Bronchial epithelial cell (primary cell): Measurements from ENCODE around the gene WARS2. TPM values are rescaled to one million over a fixed set of nuclear protein-coding genes. Genes with fewer than 3 reads are reported as not detected.

ENCODE experiments used
- DNase-seq: peaks from one replicate; pipeline ENCODE4 v3.0.0-alpha.2; 2010; ENCODE audit warnings: low read depth
- FAIRE-seq: peaks from 2 replicates; lab custom pipeline; 2011; peaks lifted over from hg19 to GRCh38; lab: Jason Lieb, UNC
- H3K27me3 ChIP-seq: 2 replicates; pipeline ENCODE4 v1.5.1; 2011; ENCODE audit warnings: low read length; ENCODE audit not compliant: control insufficient read depth, insufficient read depth
- H3K36me3 ChIP-seq: 2 replicates; pipeline ENCODE4 v1.5.1; 2011; ENCODE audit warnings: low read length; ENCODE audit not compliant: control insufficient read depth, insufficient read depth
- H3K4me3 ChIP-seq: 2 replicates; pipeline ENCODE4 v1.5.1; 2011; ENCODE audit warnings: mild to moderate bottlenecking, low read depth, low read length, control low read depth
- total RNA-seq: library from RNA; depleted of rRNA; stranded (reverse); fragments of >200 nt; gene quantifications from 2 replicates; pipeline ENCODE4 v1.2.1, GENCODE V29; 2014
- TF ChIP-seq, protein P1 (sequence below): IDR thresholded peaks from 2 replicates; pipeline ENCODE4 v1.5.1; 2011; ENCODE audit warnings: mild to moderate bottlenecking, moderate library complexity, low read length, control low read depth, inconsistent platforms; ENCODE audit not compliant: insufficient read depth, severe bottlenecking

The WARS2 gene
- total RNA-seq, 1 donor from 2014 or later = 15.3 TPM

- no peaks in the 10 kb centered on the region for H3K36me3 ChIP-seq
- no peak overlapping the region for H3K4me3 ChIP-seq
- DNase-seq (peak; percentile 91), FAIRE-seq (no peak)
- H3K27me3 ChIP-seq = peaks cover 53% of the 10 kb centered on the region
- TF ChIP-seq, protein P1, sequence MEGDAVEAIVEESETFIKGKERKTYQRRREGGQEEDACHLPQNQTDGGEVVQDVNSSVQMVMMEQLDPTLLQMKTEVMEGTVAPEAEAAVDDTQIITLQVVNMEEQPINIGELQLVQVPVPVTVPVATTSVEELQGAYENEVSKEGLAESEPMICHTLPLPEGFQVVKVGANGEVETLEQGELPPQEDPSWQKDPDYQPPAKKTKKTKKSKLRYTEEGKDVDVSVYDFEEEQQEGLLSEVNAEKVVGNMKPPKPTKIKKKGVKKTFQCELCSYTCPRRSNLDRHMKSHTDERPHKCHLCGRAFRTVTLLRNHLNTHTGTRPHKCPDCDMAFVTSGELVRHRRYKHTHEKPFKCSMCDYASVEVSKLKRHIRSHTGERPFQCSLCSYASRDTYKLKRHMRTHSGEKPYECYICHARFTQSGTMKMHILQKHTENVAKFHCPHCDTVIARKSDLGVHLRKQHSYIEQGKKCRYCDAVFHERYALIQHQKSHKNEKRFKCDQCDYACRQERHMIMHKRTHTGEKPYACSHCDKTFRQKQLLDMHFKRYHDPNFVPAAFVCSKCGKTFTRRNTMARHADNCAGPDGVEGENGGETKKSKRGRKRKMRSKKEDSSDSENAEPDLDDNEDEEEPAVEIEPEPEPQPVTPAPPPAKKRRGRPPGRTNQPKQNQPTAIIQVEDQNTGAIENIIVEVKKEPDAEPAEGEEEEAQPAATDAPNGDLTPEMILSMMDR = no peak
Observed at GRCh38 chr1:119002028-119002686, 138.3 kb downstream of the WARS2 start.

GRCh38 chr1:119001181-119002027 lies 139.0 kb downstream of the WARS2 start:
- Histone ChIP-seq H3K4me3 (peak overlapping the region; percentile 1), H3K27me3 (peaks cover 47% of the 10 kb centered on the region), H3K36me3 (no peaks in the 10 kb centered on the region)
- DNase-seq = peak; percentile 22
- TF ChIP-seq, protein P1 = no peak
- peak; percentile 96 for FAIRE-seq

- Histone ChIP-seq H3K36me3 (no peaks in the 10 kb centered on the region), H3K27me3 (peaks cover 40% of the 10 kb centered on the region), H3K4me3 (no peak overlapping the region)
- FAIRE-seq (no peak), DNase-seq (no peak)
- TF ChIP-seq, protein P1 = no peak
Observed at GRCh38 chr1:119000371-119001180, 139.9 kb downstream of the WARS2 start.

- TF ChIP-seq, protein P1 = no peak
- no peak for DNase-seq
- Histone ChIP-seq H3K4me3 (no peak overlapping the region), H3K36me3 (no peaks in the 10 kb centered on the region), H3K27me3 (peaks cover 37% of the 10 kb centered on the region)
- FAIRE-seq = no peak
Observed at GRCh38 chr1:118999348-119000071, 140.9 kb downstream of the WARS2 start.

DNA sequence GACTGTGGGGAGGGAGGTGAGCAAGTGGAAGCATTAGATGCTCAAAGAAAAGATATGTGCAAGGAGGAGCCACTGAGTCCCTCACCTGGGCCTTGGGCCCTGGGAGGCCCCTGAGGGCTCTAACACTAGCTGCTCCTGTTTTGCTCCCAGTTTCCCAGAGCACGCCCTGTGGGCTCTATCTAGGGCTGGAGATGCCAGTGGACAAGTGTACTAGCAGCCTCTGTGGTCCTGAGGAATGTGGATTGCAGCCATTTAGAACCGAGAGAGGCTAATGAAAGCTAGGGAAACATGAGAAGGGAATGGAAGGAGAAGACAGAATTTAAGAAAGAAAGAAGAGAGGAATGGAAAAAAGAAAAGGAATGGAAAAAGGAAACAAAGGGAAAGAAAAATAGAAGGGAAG lies 142.3 kb downstream of the WARS2 start:
- Histone ChIP-seq H3K27me3 (peaks cover 45% of the 10 kb centered on the region), H3K36me3 (no peaks in the 10 kb centered on the region), H3K4me3 (no peak overlapping the region)
- TF ChIP-seq, protein P1 = no peak
- FAIRE-seq (no peak), DNase-seq (no peak)
